ENCODE results near the gene USF1.
A peak's percentile ranks its signal among the peaks of the same experiment; 100 is the strongest.
"Not testable (repeated sequence)": the region's sequence is repeated elsewhere in the genome, so short reads cannot be mapped to it uniquely, and the experiment has no call there.

Gene USF1

DNA sequence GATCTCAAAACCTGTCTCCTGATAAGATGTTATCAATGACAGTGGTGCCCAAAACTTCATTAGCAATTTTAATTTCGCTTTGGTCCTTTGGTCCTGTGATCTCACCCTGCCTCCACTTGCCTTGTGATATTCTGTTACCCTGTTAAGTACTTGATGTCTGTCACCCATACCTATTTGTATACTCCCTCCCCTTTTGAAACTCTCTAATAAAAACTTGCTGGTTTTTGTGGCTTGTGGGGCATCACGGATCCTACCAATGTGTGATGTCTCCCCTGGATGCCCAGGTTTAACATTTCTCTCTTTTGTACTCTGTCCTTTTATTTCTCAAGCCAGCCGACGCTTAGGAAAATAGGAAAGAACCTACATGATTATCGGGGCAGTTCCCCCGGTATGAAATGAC is 18.2 kb upstream of the USF1 start:
- H3K9ac ChIP-seq (ENCODE audit: low read depth, low read length); H3K4me3 ChIP-seq (ENCODE audit: low read length); H3K9me3 ChIP-seq (ENCODE audit: insufficient read depth, low read depth, low read length); H3K4me1 ChIP-seq (ENCODE audit: insufficient read depth, low read length); H3K36me3 ChIP-seq (ENCODE audit: insufficient read depth, low read depth, low read length); H3K27me3 ChIP-seq (ENCODE audit: insufficient read depth, low read length); H3K27ac ChIP-seq (ENCODE audit: low read length): not testable (repeated sequence)

DNA sequence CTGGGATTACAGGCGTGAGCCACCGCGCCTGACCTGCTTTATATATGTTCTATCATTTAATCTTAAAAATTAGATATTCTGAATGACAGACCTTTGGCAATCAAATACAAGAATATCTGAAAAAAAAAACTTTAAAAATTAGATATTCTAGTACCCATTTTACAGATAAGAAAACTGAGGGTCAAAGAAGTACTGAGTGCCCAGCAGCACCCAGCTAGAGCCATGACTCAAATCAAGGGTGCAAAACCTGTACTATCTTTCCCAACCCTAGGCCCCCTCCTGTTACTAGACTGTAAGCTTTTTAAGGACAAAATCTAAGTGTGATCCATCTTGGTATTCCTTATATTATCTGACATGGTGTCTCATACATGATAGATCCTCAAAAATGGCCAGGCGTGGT is 15.6 kb upstream of the USF1 start:
- no peaks in the 10 kb centered on the region; the same call in none of the 2 replicates for H3K4me1 ChIP-seq (ENCODE audit: insufficient read depth, low read length)
- no peaks in the 10 kb centered on the region for H3K9me3 ChIP-seq (ENCODE audit: insufficient read depth, low read depth, low read length)
- H3K4me3 ChIP-seq (ENCODE audit: low read length) = no peak overlapping the region
- H3K27me3 ChIP-seq (ENCODE audit: insufficient read depth, low read length) = no peaks in the 10 kb centered on the region
- H3K27ac ChIP-seq (ENCODE audit: low read length) = no peak overlapping the region
- H3K9ac ChIP-seq (ENCODE audit: low read depth, low read length) = no peak overlapping the region
- no peaks in the 10 kb centered on the region for H3K36me3 ChIP-seq (ENCODE audit: insufficient read depth, low read depth, low read length)

DNA sequence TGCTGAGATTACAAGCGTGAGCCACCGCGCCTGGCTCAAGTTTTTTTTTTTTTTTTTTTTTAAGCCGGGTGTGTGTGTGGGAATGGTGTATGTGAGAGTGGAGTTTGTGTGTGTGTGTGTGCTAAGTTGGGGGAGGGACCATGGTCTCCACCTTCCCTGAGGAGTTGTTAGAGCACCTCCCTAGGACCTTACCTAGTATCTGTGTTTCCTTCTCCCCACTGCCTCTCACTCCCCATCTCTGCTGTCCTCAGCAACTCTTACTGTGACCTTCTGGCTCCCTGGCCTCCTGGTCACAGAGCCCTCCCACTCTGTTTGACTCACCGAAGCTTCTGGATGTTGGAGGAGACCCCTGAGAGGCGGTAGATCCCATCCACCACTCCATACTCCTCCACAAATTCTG is 13.5 kb upstream of the USF1 start:
- H3K9ac ChIP-seq (ENCODE audit: low read depth, low read length) = no peak overlapping the region
- no peaks in the 10 kb centered on the region for H3K9me3 ChIP-seq (ENCODE audit: insufficient read depth, low read depth, low read length)
- no peaks in the 10 kb centered on the region for H3K36me3 ChIP-seq (ENCODE audit: insufficient read depth, low read depth, low read length)

DNA sequence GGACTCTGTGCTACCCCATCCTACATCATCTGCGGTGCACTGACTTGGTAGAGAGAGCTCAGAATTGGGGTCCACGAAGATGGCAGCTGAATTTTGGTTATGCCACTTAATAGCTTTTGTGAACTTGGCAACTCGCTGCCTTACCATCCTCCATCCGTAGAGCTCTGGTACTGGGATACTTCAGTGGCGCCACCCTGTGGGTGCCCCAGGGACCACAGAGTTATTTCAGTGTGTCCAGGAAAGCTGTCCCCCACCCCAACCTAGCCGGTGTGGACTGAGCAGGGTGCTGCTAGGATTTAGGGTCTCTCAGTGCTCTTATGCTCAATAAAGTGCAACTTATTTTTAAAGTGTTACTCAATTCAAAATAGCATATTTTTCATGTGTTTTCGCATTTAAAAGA is 9.0 kb upstream of the USF1 start:
- H3K36me3 ChIP-seq (ENCODE audit: insufficient read depth, low read depth, low read length) = no peaks in the 10 kb centered on the region
- no peak overlapping the region for H3K27ac ChIP-seq (ENCODE audit: low read length)
- H3K27me3 ChIP-seq (ENCODE audit: insufficient read depth, low read length) = no peaks in the 10 kb centered on the region
- no peaks in the 10 kb centered on the region for H3K4me1 ChIP-seq (ENCODE audit: insufficient read depth, low read length)
- H3K4me3 ChIP-seq (ENCODE audit: low read length) = no peak overlapping the region
- H3K9me3 ChIP-seq (ENCODE audit: insufficient read depth, low read depth, low read length) = no peaks in the 10 kb centered on the region
- H3K9ac ChIP-seq (ENCODE audit: low read depth, low read length) = no peak overlapping the region

More for the DNA sequence above, 13.5 kb upstream of the USF1 start:
- H3K27me3 ChIP-seq (ENCODE audit: insufficient read depth, low read length) = no peaks in the 10 kb centered on the region
- no peak overlapping the region for H3K27ac ChIP-seq (ENCODE audit: low read length)
- H3K4me3 ChIP-seq (ENCODE audit: low read length) = no peak overlapping the region
- H3K4me1 ChIP-seq (ENCODE audit: insufficient read depth, low read length) = no peaks in the 10 kb centered on the region; the same call in none of the 2 replicates

DNA sequence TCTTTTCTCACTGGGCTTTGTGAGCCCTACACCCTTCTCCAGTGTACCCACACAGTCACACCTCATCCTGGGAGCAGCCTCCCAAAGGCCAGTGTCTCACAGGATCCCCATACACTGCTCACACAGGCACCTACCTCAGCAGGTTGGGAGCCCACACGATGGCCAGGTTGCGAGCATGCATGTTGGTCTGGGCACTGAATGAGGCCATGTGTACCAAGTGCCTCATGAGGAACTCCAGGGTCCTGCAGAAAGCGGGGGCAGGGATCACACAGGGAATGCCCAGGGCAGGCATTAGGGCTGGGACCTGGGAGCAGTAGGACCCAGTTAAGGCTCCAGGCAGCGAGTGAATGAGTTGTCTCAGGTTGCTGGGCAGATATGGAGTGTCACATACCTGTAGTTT is 8.5 kb upstream of the USF1 start:
- Histone ChIP-seq H3K36me3 (ENCODE audit: insufficient read depth, low read depth, low read length) (no peaks in the 10 kb centered on the region), H3K4me1 (ENCODE audit: insufficient read depth, low read length) (no peaks in the 10 kb centered on the region), H3K9me3 (ENCODE audit: insufficient read depth, low read depth, low read length) (no peaks in the 10 kb centered on the region), H3K9ac (ENCODE audit: low read depth, low read length) (no peak overlapping the region), H3K27me3 (ENCODE audit: insufficient read depth, low read length) (peaks cover 2% of the 10 kb centered on the region; the same call in 1 of the 2 replicates), H3K4me3 (ENCODE audit: low read length) (no peak overlapping the region), H3K27ac (ENCODE audit: low read length) (no peak overlapping the region)

DNA sequence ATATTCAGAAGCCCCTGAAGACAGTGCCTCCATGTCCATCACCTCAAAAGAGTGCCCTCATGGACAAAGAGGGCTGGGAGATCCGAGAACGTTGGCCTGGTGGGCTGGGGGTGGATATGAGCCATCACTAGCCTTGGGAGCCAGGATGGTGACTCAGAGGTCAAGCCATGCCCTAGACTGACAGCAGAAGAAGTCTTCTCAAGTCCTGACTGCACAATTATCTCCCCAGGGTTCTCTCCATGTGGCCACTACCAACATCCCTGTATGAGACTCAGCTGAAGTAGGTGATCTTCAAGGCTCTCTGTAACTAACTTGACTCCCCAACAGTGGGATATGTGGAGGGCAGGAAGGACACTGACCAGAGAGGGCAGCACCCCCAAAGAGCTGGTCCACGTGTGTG is 7.1 kb upstream of the USF1 start:
- no peak overlapping the region for H3K27ac ChIP-seq (ENCODE audit: low read length)
- no peak overlapping the region for H3K9ac ChIP-seq (ENCODE audit: low read depth, low read length)
- no peaks in the 10 kb centered on the region; the same call in 1 of the 2 replicates for H3K9me3 ChIP-seq (ENCODE audit: insufficient read depth, low read depth, low read length)
- H3K4me3 ChIP-seq (ENCODE audit: low read length) = no peak overlapping the region
- H3K36me3 ChIP-seq (ENCODE audit: insufficient read depth, low read depth, low read length) = no peaks in the 10 kb centered on the region
- peaks cover 15% of the 10 kb centered on the region for H3K27me3 ChIP-seq (ENCODE audit: insufficient read depth, low read length)
- no peaks in the 10 kb centered on the region for H3K4me1 ChIP-seq (ENCODE audit: insufficient read depth, low read length)

DNA sequence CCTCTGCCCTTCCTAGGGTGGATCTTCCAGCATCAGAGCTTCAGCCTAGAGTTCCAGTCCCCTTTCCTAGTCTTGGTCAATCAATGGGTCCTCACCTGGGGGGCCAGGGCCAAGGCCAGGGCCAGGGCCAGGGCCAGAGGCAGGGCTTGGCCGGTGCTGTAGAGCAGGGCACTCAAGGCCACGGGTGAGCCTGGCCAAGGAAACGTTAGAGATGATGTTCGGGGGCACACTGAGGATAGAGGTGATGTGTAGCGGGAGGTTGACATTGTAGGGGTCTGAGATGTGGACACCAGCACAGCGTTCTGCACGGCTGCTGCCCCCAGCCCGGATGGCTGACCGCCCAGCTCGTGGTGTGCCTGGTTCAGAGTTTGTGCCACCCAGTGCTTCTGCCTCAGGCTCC is 5.4 kb upstream of the USF1 start:
- Histone ChIP-seq H3K27ac (ENCODE audit: low read length) (no peak overlapping the region), H3K9ac (ENCODE audit: low read depth, low read length) (no peak overlapping the region), H3K36me3 (ENCODE audit: insufficient read depth, low read depth, low read length) (no peaks in the 10 kb centered on the region)

DNA sequence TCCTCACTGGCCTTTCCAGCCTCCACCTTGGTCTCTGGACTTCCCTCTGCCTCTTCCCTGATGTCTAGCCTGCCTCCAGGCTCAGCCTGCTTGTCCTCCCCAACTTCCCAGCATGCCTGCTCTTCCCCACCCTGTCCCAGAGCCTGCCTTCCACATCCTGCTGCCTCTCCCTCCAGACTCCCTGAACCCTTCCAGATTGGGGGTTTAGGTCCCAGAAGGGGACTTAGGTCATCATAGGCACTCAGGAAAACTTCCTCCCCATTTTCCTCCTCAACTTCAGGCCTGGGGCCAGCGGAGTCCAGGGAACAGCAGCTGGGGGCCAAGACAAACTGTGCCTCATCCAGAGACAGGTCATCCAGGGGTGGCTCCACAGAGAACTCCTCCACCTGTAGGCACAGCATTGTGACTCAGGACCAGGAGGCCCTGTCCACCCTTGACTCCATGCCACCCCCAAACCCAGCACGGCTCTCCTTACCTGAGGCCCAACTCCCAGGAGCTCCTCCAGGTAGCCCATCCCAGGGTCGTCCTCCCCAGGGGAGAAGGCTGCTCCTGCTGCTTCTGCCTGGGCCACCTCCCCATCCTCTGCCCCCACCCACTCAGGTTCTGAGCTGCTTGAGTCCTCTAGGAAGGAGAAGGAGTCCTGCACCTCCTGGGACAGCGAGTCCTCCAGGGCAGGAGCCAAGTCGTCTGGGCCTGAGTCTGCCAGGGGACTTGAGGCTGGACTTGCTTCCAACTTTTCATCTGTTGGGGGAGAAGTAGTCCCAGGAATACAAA is 3.4 kb upstream of the USF1 start:
- Histone ChIP-seq H3K27ac (ENCODE audit: low read length) (no peak overlapping the region), H3K4me1 (ENCODE audit: insufficient read depth, low read length) (peaks cover 2% of the 10 kb centered on the region; the same call in 1 of the 2 replicates), H3K27me3 (ENCODE audit: insufficient read depth, low read length) (peaks cover 28% of the 10 kb centered on the region), H3K4me3 (ENCODE audit: low read length) (no peak overlapping the region), H3K36me3 (ENCODE audit: insufficient read depth, low read depth, low read length) (no peaks in the 10 kb centered on the region), H3K9ac (ENCODE audit: low read depth, low read length) (no peak overlapping the region), H3K9me3 (ENCODE audit: insufficient read depth, low read depth, low read length) (peaks cover 2% of the 10 kb centered on the region; the same call in 1 of the 2 replicates)

More for the DNA sequence above, 5.4 kb upstream of the USF1 start:
- no peak overlapping the region for H3K4me3 ChIP-seq (ENCODE audit: low read length)
- H3K4me1 ChIP-seq (ENCODE audit: insufficient read depth, low read length) = peaks cover 2% of the 10 kb centered on the region; the same call in 1 of the 2 replicates
- peaks cover 2% of the 10 kb centered on the region; the same call in 1 of the 2 replicates for H3K9me3 ChIP-seq (ENCODE audit: insufficient read depth, low read depth, low read length)
- H3K27me3 ChIP-seq (ENCODE audit: insufficient read depth, low read length) = peaks cover 28% of the 10 kb centered on the region

DNA sequence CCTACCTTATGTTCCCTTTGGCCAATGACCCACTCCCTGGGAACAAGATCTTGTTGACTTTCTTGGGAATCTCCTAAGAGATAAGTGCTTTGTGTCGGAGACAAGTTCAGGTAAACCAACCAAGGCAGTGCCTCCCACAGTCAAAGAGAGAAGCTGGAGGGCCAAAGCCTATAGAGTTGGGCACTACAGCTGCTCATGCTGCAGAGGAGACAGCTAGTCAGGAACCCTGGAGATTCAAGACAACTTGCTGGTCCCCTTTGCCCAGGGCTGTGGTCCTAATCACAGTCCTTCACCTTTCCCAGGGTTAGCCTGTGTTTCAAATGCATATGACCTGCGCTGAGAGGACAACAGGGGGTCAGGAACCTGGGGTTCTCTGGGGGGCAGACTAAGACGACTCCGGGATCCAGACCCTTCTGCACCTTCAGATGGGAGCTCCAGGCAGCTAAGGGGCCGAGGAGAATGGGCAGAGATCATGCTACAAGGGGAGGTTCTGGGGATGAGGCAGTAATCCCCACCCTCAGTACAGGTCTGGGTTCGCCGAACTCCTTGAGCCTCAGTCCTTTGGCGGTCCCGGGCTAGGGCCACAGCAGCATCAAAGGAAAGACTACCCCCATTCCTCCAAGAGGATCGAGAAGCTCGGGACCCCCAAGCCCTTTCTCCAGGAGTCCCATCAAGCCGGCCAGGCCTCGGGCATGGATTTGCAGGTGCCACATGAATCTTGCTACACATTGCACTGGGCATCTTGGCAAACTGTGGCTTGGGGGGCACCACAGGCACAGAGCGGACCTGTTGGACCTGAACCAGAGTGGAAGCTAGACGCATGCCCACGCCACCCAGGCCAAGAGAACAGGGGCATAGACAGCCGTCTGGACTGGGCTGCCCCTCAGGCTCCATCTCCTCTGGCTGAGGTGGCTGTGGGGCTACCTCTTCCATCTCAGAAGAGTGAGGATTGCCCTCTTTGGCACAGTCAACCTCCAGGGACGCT is 2.0 kb upstream of the USF1 start:
- Histone ChIP-seq H3K9ac (ENCODE audit: low read depth, low read length) (no peak overlapping the region), H3K27me3 (ENCODE audit: insufficient read depth, low read length) (peaks cover 28% of the 10 kb centered on the region), H3K36me3 (ENCODE audit: insufficient read depth, low read depth, low read length) (peaks cover 7% of the 10 kb centered on the region), H3K9me3 (ENCODE audit: insufficient read depth, low read depth, low read length) (peaks cover 2% of the 10 kb centered on the region; the same call in 1 of the 2 replicates), H3K4me1 (ENCODE audit: insufficient read depth, low read length) (peaks cover 2% of the 10 kb centered on the region; the same call in 1 of the 2 replicates), H3K27ac (ENCODE audit: low read length) (no peak overlapping the region), H3K4me3 (ENCODE audit: low read length) (0 out of 2 replicates have a peak overlapping the region, but pooled peaks have one; percentile 86)

DNA sequence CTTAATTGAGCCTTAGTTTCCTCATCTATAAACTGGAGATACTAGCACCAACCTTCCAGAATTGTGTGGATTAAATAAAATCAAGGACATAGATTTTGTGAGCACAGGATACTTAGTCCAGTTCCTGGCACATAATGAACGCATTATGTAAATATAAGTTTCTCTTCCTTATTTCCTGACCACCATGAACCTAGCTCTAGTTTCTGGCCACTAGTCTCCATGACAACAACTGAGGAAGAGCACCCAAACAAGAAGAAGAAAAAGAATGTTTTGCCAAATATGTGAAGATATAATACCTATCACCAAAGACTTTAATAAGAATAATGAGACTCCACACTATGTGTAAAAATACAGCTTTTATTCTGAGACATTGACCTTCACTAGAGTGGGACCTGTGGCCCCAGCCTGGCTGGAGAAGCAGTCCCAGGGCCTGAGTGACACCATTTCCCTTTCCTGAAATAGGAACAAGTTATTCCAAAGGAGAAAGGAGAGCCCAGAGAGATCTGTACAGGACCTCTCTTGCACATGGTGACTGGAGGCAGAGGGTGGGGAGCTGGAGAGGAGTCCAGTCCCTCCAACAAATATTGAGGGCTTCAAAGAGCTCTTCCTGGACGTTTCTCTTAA is 940 bp upstream of the USF1 start:
- Histone ChIP-seq H3K9me3 (ENCODE audit: insufficient read depth, low read depth, low read length) (peaks cover 2% of the 10 kb centered on the region; the same call in 1 of the 2 replicates), H3K36me3 (ENCODE audit: insufficient read depth, low read depth, low read length) (peaks cover 17% of the 10 kb centered on the region), H3K27ac (ENCODE audit: low read length) (peak overlapping the region; percentile 96), H3K4me3 (ENCODE audit: low read length) (peak overlapping the region; percentile 86), H3K4me1 (ENCODE audit: insufficient read depth, low read length) (peaks cover 2% of the 10 kb centered on the region; the same call in 1 of the 2 replicates), H3K27me3 (ENCODE audit: insufficient read depth, low read length) (peaks cover 28% of the 10 kb centered on the region), H3K9ac (ENCODE audit: low read depth, low read length) (peak overlapping the region; percentile 89; the same call in 1 of the 2 replicates)
